Hepatocyte (in vitro differentiated cells): Measurements from ENCODE around the gene CHST3. TPM values are rescaled to one million over a fixed set of nuclear protein-coding genes. Genes with fewer than 3 reads are reported as not detected.
A peak's percentile ranks its signal among the peaks of the same experiment; 100 is the strongest.

Experiments used
- DNase-seq: peaks from one replicate; pipeline ENCODE4 v3.0.0-alpha.2; 2016; ENCODE audit warnings: low spot score
- H2AFZ ChIP-seq: fragments of 200-600 bp; sonication (generic); 2 replicates; pipeline ENCODE4 v1.6.0; 2016; ENCODE audit warnings: antibody characterized with exemption, mild to moderate bottlenecking
- H3K27ac ChIP-seq: fragments of 200-600 bp; sonication (generic); 2 replicates; pipeline ENCODE4 v1.5.1; 2016; ENCODE audit warnings: mild to moderate bottlenecking
- H3K27me3 ChIP-seq: fragments of 200-600 bp; sonication (generic); 2 replicates; pipeline ENCODE4 v1.6.1; 2016
- H3K36me3 ChIP-seq: fragments of 200-600 bp; sonication (generic); replicated peaks from 2 replicates; pipeline ENCODE4 v1.5.1; 2016; ENCODE audit warnings: low read depth; ENCODE audit not compliant: insufficient read depth
- H3K4me1 ChIP-seq: fragments of 200-600 bp; sonication (generic); 2 replicates; pipeline ENCODE4 v1.5.1; 2016; ENCODE audit warnings: mild to moderate bottlenecking, moderate library complexity; ENCODE audit not compliant: insufficient read depth
- H3K4me2 ChIP-seq: fragments of 200-600 bp; sonication (generic); 2 replicates; pipeline ENCODE4 v1.6.0; 2016
- H3K4me3 ChIP-seq: fragments of 200-600 bp; sonication (generic); 2 replicates; pipeline ENCODE4 v1.5.1; 2016; ENCODE audit warnings: mild to moderate bottlenecking
- H3K79me2 ChIP-seq: fragments of 200-600 bp; sonication (generic); 2 replicates; pipeline ENCODE4 v1.6.0; 2017; ENCODE audit warnings: mild to moderate bottlenecking
- H3K9me2 ChIP-seq: fragments of 200-600 bp; sonication (generic); replicated peaks from 2 replicates; pipeline ENCODE4 v1.6.0; 2017; ENCODE audit warnings: mild to moderate bottlenecking; ENCODE audit not compliant: insufficient read depth
- H3K9me3 ChIP-seq: fragments of 200-600 bp; sonication (generic); 2 replicates; pipeline ENCODE4 v1.5.1; 2016; ENCODE audit warnings: low read depth, mild to moderate bottlenecking
- H4K20me1 ChIP-seq: fragments of 200-600 bp; sonication (generic); 2 replicates; pipeline ENCODE4 v1.6.0; 2016; ENCODE audit warnings: mild to moderate bottlenecking; ENCODE audit not compliant: insufficient read depth, poor library complexity, severe bottlenecking
- EZH2 ChIP-seq: fragments of 200-600 bp; sonication (generic); IDR thresholded peaks from 2 replicates; pipeline ENCODE4 v1.6.1; 2016; ENCODE audit warnings: antibody characterized with exemption, mild to moderate bottlenecking, borderline replicate concordance
- EZH2phosphoT487 ChIP-seq: fragments of 200-600 bp; sonication (generic); IDR thresholded peaks from one replicate; pipeline ENCODE4 v1.6.1; 2018; ENCODE audit warnings: antibody characterized with exemption, mild to moderate bottlenecking, low read depth, moderate library complexity; ENCODE audit not compliant: unreplicated experiment, severe bottlenecking
- WGBS: methylation state at CpG from one replicate; pipeline ENCODE4 v1.1.6; 2016; ENCODE audit warnings: low lambda C conversion rate; ENCODE audit errors: missing lambda C conversion rate; 5-methylcytosine and 5-hydroxymethylcytosine counted together
- polyA plus RNA-seq: library from polyadenylated mRNA; unstranded; fragments of >200 nt; fragmentation: Nextera tagmentation; extraction: Ambion mirVana; gene quantifications from 2 replicates; pipeline ENCODE4 v1.2.1, GENCODE V29; 2016
- total RNA-seq: library from RNA; depleted of rRNA; stranded (reverse); fragments of >200 nt; gene quantifications from 2 replicates; pipeline ENCODE4 v1.2.3, GENCODE V29; 2014
- TF ChIP-seq, protein P1 (sequence below): fragments of 200-600 bp; sonication (generic); IDR thresholded peaks from 2 replicates; pipeline ENCODE4 v1.5.1; 2016; ENCODE audit warnings: antibody characterized with exemption, mild to moderate bottlenecking; ENCODE audit not compliant: poor library complexity

Gene CHST3
- total and polyA plus RNA-seq, 2 experiments from 2014 or later, result 6.8 to 14.1 TPM

DNA sequence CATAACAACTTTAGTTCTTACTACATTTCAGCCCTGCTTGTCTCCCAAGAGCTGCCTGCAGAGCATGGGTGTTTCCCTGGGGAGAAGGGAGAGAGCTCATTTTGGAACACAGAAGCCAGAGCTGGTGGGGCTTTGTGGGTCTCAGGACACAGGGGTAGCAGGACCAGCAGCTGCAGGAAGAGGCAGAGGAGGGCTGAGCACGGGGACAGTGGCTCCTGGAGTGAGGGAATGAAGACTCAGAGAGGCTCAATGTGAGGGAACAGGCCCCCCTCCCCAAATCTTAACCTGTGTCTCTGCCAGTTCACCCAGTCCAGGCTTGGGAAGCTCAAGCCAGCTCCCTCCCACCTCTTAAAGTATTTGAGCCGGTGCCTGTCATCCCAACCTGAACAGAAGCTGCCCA, 50.0 kb downstream of the CHST3 start:
- no peaks in the 10 kb centered on the region for H4K20me1 ChIP-seq
- peaks cover 37% of the 10 kb centered on the region for H3K4me1 ChIP-seq
- H3K27me3 ChIP-seq, result no peaks in the 10 kb centered on the region
- no peaks in the 10 kb centered on the region for H3K9me2 ChIP-seq
- no peaks in the 10 kb centered on the region for H3K36me3 ChIP-seq
- no peak overlapping the region for H3K4me2 ChIP-seq
- no peaks in the 10 kb centered on the region for H3K79me2 ChIP-seq
- TF ChIP-seq EZH2phosphoT487 (no peak), EZH2 (no peak)
- TF ChIP-seq, protein P1, sequence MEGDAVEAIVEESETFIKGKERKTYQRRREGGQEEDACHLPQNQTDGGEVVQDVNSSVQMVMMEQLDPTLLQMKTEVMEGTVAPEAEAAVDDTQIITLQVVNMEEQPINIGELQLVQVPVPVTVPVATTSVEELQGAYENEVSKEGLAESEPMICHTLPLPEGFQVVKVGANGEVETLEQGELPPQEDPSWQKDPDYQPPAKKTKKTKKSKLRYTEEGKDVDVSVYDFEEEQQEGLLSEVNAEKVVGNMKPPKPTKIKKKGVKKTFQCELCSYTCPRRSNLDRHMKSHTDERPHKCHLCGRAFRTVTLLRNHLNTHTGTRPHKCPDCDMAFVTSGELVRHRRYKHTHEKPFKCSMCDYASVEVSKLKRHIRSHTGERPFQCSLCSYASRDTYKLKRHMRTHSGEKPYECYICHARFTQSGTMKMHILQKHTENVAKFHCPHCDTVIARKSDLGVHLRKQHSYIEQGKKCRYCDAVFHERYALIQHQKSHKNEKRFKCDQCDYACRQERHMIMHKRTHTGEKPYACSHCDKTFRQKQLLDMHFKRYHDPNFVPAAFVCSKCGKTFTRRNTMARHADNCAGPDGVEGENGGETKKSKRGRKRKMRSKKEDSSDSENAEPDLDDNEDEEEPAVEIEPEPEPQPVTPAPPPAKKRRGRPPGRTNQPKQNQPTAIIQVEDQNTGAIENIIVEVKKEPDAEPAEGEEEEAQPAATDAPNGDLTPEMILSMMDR, result no peak
- H3K9me3 ChIP-seq, result no peaks in the 10 kb centered on the region
- H2AFZ ChIP-seq, result no peak overlapping the region
- H3K27ac ChIP-seq, result no peak overlapping the region
- no peak for DNase-seq
- 81% methylated on average over 2 of the region's 2 CpGs for WGBS
- no peak overlapping the region for H3K4me3 ChIP-seq

- Histone ChIP-seq H4K20me1 (no peaks in the 10 kb centered on the region), H3K79me2 (no peaks in the 10 kb centered on the region), H2AFZ (no peak overlapping the region), H3K9me3 (no peaks in the 10 kb centered on the region), H3K4me3 (no peak overlapping the region), H3K9me2 (no peaks in the 10 kb centered on the region), H3K4me1 (peaks cover 33% of the 10 kb centered on the region), H3K4me2 (no peak overlapping the region), H3K27me3 (no peaks in the 10 kb centered on the region), H3K27ac (peak overlapping the region; percentile 70), H3K36me3 (no peaks in the 10 kb centered on the region)
- WGBS, result 88% methylated on average over 10 of the region's 10 CpGs
- TF ChIP-seq, protein P1, result no peak
- TF ChIP-seq EZH2phosphoT487, result no peak
- no peak for TF ChIP-seq EZH2
- no peak for DNase-seq
Observed at GRCh38 chr10:72014785-72015480, 50.7 kb downstream of the CHST3 start.

- Histone ChIP-seq H3K9me2 (no peaks in the 10 kb centered on the region), H3K36me3 (no peaks in the 10 kb centered on the region), H3K4me3 (no peak overlapping the region), H3K27me3 (no peaks in the 10 kb centered on the region), H3K4me2 (no peak overlapping the region), H3K27ac (peak overlapping the region; percentile 70), H3K79me2 (no peaks in the 10 kb centered on the region), H4K20me1 (no peaks in the 10 kb centered on the region), H3K4me1 (peaks cover 28% of the 10 kb centered on the region), H2AFZ (no peak overlapping the region), H3K9me3 (no peaks in the 10 kb centered on the region)
- TF ChIP-seq EZH2, result no peak
- no peak for TF ChIP-seq EZH2phosphoT487
- TF ChIP-seq, protein P1, result no peak
- WGBS, result 54% methylated on average over 8 of the region's 8 CpGs
- no peak for DNase-seq
Observed at GRCh38 chr10:72015841-72016240, 51.6 kb downstream of the CHST3 start.
